ENCODE measurements around the gene TRIOBP. TPM values are rescaled to one million over a fixed set of nuclear protein-coding genes. Genes with fewer than 3 reads are reported as not detected.

The TRIOBP gene
- total RNA-seq, 1 donor from 2014 or later, result 85.0 TPM

DNA sequence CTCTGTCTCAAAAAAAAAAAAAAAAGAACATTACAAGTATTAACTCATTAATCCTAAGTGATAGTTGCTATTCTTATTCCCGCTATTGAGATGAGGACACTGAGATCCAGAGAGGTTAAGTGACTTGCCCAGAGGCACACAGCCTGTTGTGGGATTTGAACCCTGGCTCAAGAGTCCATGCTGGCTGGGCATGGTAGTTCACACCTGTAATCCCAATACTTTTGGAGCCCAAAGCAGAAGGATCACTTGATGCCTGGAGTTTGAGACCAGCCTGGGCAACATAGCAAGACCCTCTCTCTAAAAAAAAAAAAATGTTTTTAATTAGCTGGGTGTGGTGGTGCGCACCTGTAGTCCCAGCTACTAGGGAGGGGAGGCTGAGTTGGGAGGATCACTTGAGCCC is 115.0 kb downstream of the TRIOBP start:
- no peaks in the 10 kb centered on the region for H3K9me3 ChIP-seq
- DNase-seq (no peak), ATAC-seq (no peak)
- no peaks in the 10 kb centered on the region for H3K36me3 ChIP-seq
- H3K27me3 ChIP-seq, result no peaks in the 10 kb centered on the region
- no peak overlapping the region for H3K27ac ChIP-seq
- H3K4me1 ChIP-seq, result peaks cover 10% of the 10 kb centered on the region
- H3K4me3 ChIP-seq, result no peak overlapping the region
- TF ChIP-seq, protein P1, sequence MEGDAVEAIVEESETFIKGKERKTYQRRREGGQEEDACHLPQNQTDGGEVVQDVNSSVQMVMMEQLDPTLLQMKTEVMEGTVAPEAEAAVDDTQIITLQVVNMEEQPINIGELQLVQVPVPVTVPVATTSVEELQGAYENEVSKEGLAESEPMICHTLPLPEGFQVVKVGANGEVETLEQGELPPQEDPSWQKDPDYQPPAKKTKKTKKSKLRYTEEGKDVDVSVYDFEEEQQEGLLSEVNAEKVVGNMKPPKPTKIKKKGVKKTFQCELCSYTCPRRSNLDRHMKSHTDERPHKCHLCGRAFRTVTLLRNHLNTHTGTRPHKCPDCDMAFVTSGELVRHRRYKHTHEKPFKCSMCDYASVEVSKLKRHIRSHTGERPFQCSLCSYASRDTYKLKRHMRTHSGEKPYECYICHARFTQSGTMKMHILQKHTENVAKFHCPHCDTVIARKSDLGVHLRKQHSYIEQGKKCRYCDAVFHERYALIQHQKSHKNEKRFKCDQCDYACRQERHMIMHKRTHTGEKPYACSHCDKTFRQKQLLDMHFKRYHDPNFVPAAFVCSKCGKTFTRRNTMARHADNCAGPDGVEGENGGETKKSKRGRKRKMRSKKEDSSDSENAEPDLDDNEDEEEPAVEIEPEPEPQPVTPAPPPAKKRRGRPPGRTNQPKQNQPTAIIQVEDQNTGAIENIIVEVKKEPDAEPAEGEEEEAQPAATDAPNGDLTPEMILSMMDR (IDR thresholded peaks at IDR 0.05), result no peak
- intact Hi-C loops (cut with DNase I), result loop anchor here (10.0 kb wide), 1 partner anchor 53 kb away; no protein-coding TSS in a partner anchor

DNA sequence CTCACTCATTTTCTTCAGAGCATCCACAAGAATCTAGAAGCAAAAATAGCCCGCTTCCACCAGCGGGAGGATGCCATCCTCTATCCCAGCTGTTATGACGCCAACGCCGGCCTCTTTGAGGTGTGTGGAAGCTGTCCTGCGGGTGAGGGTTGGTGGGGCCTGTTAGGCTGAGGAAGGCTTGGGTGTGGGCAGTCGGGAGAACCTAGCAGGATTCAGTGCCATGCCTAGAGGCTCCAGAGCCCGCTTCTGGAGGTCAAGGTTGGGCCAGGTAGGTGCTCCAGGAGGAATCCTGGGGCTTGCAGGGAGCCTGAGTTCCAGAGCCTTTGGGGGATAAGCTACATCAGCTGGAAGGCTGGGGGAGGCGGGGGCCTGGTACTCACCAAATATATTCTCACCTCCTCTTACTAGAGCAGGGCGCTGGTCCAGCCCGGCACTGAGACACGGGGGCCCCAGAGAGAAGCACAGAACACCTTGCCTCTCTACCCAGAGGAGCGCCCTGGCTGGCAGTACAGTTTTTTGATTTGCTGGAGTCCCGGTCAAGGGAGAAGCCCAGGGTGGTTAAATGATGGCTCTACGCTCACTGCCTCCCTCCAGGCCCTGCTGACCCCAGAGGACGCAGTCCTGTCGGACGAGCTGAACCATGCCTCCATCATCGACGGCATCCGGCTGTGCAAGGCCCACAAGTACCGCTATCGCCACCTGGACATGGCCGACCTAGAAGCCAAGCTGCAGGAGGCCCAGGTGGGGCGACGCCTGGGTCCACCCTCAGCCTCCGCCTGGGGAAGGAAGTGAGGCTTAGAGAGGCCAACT is 116.2 kb downstream of the TRIOBP start:
- DNase-seq (no peak), ATAC-seq (no peak)
- Histone ChIP-seq H3K4me1 (peaks cover 14% of the 10 kb centered on the region), H3K4me3 (no peak overlapping the region), H3K36me3 (no peaks in the 10 kb centered on the region), H3K9me3 (no peaks in the 10 kb centered on the region), H3K27me3 (no peaks in the 10 kb centered on the region), H3K27ac (no peak overlapping the region)
- TF ChIP-seq, protein P1 (IDR thresholded peaks at IDR 0.05), result no peak
- intact Hi-C loops (cut with DNase I), result loop anchor here (10.0 kb wide), 1 partner anchor 52 kb away; no protein-coding TSS in a partner anchor

DNA sequence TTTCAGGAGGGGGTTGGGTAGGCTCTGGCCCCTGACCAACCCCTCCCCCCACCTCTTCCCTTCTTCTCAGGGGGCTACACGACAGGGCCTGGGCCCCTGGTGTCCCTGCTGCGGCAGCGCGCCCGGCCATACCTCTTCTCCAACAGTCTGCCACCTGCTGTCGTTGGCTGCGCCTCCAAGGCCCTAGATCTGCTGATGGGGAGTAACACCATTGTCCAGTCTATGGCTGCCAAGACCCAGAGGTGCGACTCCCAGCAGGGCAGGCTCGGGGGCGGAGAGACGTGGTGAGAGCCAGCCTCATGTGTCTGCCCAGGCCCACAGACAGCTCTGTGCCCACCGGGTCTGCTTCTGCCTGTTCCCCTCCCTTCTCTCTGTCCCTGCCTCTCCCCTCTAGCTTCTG is 118.7 kb downstream of the TRIOBP start:
- TF ChIP-seq, protein P1 (IDR thresholded peaks at IDR 0.05), result no peak
- intact Hi-C loops (cut with DNase I), result loop anchor here (10.0 kb wide), 1 partner anchor 49 kb away; no protein-coding TSS in a partner anchor
- Histone ChIP-seq H3K27ac (no peak overlapping the region), H3K9me3 (no peaks in the 10 kb centered on the region), H3K4me3 (no peak overlapping the region), H3K4me1 (peaks cover 19% of the 10 kb centered on the region), H3K36me3 (no peaks in the 10 kb centered on the region), H3K27me3 (peaks cover 14% of the 10 kb centered on the region)
- no peak for ATAC-seq
- DNase-seq, result no peak

DNA sequence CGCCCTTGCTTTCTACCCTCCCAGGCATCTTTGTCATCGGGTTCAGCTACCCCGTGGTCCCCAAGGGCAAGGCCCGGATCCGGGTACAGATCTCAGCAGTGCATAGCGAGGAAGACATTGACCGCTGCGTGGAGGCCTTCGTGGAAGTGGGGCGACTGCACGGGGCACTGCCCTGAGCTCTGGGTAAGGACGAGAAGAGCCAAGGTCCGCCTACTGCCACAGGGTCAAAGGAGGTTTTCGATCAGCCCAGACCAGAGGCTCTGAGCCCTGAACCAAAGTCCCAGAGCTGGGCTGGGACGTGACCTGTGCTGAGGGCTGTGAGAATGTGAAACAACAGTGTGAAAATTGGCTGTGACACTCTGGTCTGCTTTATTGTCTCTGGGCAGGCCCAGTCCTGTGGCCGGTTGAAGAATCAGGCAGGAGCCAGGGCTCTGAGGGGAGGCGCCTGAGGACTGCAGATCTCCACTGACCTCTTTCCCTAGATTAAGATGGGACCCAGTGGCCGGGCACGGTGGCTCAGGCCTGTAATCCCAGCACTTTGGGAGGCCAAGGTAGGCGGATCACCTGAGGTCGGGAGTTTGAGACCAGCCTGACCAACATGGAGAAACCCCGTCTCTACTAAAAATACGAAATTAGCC is 119.8 kb downstream of the TRIOBP start:
- Histone ChIP-seq H3K9me3 (no peaks in the 10 kb centered on the region), H3K27me3 (peaks cover 20% of the 10 kb centered on the region), H3K27ac (no peak overlapping the region), H3K4me3 (no peak overlapping the region), H3K36me3 (no peaks in the 10 kb centered on the region), H3K4me1 (peaks cover 19% of the 10 kb centered on the region)
- DNase-seq (no peak), ATAC-seq (no peak)
- intact Hi-C loops (cut with DNase I), result loop anchor here (10.0 kb wide), 1 partner anchor 48 kb away; no protein-coding TSS in a partner anchor
- TF ChIP-seq, protein P1 (IDR thresholded peaks at IDR 0.05), result no peak

DNA sequence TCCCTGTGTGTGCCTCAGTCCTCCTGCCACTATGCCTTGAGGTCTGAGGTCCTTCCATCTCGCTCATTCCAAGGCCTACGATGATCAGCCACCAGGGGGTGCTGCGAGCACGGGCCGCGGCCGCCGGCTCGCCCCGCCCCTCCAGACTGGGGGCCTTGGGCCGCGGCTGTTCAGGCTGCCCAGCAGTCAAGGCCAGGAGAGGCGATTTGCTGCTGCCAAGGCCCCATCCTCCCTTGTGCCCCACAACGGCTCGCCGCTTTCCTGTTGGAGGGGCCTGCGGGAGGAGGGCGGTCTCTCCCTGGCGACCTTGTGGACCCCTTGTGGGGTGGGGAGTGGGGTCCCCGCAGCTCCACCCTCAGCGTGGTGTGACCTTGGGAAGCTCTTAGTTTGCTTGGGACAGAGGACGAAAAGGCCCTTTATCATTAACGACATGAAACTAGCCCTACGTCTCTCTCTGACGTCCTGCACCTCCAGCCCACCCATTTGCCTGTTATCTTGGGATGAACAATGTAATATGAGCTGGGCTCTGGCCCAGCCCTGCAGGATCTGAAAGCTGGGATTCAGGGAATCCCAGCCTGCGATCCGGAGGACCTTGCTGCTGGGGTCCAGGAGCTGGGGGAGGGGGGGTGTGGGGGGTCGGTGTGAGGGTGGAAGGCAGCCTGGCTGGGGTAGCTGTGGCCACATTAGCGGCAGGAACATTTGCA is 121.0 kb downstream of the TRIOBP start:
- H3K27ac ChIP-seq, result no peak overlapping the region
- ATAC-seq, result peak; percentile 95

More for the DNA sequence above, 121.0 kb downstream of the TRIOBP start:
- Histone ChIP-seq H3K36me3 (no peaks in the 10 kb centered on the region), H3K4me3 (peak overlapping the region; percentile 37), H3K27me3 (peaks cover 31% of the 10 kb centered on the region), H3K4me1 (peaks cover 19% of the 10 kb centered on the region), H3K9me3 (no peaks in the 10 kb centered on the region)
- DNase-seq, result peak; percentile 89
- TF ChIP-seq, protein P1 (IDR thresholded peaks at IDR 0.05), result peak; percentile 96
- intact Hi-C loops (cut with DNase I), result loop anchor here (10.0 kb wide), 1 partner anchor 47 kb away; no protein-coding TSS in a partner anchor
